ENCODE results near the gene NXPE4.
"Not testable (repeated sequence)": the region's sequence is repeated elsewhere in the genome, so short reads cannot be mapped to it uniquely, and the experiment has no call there.

DNA sequence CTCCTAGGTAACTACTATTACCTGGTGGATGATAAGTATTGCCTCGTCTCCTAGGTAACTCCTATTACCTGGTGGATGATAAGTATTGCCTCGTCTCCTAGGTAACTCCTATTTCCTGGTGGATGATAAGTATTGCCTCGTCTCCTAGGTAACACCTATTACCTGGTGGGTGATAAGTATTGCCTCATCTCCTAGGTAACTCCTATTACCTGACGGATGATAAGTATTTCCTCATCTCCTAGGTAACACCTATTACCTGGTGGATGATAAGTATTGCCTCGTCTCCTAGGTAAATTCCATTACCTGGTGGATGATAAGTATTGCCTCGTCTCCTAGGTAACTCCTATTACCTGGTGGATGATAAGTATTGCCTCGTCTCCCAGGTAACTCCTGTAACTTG, 7.6 kb upstream of the NXPE4 start:
- TF ChIP-seq NRF1 (IDR thresholded peaks at IDR 0.05; ENCODE audit: low read depth, low read length); TCF12 (IDR thresholded peaks at IDR 0.05); RAD21 (IDR thresholded peaks at IDR 0.05; ENCODE audit: low read length): not testable (repeated sequence)
- TF ChIP-seq, protein P1, sequence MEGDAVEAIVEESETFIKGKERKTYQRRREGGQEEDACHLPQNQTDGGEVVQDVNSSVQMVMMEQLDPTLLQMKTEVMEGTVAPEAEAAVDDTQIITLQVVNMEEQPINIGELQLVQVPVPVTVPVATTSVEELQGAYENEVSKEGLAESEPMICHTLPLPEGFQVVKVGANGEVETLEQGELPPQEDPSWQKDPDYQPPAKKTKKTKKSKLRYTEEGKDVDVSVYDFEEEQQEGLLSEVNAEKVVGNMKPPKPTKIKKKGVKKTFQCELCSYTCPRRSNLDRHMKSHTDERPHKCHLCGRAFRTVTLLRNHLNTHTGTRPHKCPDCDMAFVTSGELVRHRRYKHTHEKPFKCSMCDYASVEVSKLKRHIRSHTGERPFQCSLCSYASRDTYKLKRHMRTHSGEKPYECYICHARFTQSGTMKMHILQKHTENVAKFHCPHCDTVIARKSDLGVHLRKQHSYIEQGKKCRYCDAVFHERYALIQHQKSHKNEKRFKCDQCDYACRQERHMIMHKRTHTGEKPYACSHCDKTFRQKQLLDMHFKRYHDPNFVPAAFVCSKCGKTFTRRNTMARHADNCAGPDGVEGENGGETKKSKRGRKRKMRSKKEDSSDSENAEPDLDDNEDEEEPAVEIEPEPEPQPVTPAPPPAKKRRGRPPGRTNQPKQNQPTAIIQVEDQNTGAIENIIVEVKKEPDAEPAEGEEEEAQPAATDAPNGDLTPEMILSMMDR (IDR thresholded peaks at IDR 0.05) = not testable (repeated sequence)

All from SK-N-SH (cell line).